Measurements from ENCODE around the gene ARPC4.
"Not testable (repeated sequence)": the region's sequence is repeated elsewhere in the genome, so short reads cannot be mapped to it uniquely, and the experiment has no call there.

The ARPC4 gene

DNA sequence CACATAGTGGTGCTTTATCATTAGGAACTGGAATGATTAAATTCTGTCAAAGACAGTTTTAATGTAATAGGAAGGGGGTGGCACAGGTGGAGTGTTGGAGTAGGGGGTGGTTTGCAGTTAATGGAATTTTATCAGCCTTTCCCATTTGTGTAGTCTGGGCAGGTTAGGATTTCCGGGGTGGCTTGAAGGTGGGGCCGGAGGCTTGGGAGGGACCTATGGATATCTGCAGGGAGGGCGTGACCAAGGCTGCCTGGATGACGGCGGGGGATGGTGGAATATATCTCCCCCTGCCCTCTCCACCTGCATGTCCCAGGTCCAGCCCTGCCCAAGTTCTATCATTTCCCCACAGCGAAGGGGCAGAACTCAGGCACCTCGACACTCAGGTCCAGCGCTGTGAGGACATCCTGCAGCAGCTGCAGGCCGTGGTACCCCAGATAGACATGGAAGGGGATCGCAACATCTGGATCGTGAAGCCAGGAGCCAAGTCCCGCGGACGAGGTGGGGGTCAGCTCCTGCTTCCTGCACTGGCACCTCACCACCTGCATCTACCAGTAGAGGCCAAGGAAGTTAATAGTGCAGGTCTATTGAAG lies 32.7 kb downstream of the ARPC4 start:
- no peak for DNase-seq (ENCODE audit: low read depth)

DNA sequence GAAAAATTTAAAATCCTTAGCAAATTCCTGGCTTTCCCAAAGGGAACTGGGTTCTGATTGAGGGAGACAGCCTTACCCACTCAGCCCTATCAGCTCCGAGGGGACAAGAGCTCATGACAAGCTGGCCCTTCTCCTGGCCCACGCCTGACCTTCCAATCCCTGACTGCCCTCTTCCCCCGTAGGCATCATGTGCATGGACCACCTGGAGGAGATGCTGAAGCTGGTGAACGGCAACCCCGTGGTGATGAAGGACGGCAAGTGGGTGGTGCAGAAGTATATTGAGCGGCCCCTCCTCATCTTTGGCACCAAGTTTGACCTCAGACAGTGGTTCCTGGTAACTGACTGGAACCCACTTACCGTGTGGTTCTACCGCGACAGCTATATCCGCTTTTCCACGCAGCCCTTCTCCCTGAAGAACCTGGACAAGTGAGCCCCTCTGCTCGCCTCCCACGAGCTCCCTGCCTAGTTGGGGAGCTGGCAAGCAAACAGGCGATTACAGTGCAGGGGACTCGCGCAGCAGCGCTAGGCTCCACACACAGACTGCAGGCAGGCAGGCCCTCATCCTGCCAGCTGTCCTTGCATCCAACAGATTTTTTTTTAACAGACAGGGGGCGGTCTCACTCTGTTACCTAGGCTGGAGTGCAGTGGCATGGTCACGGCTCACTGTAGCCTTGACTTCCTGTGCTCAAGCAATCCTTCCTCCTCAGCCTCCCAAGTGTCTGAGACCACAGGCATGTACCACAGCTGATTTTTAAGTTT lies 34.1 kb downstream of the ARPC4 start:
- DNase-seq (ENCODE audit: low read depth): no peak

DNA sequence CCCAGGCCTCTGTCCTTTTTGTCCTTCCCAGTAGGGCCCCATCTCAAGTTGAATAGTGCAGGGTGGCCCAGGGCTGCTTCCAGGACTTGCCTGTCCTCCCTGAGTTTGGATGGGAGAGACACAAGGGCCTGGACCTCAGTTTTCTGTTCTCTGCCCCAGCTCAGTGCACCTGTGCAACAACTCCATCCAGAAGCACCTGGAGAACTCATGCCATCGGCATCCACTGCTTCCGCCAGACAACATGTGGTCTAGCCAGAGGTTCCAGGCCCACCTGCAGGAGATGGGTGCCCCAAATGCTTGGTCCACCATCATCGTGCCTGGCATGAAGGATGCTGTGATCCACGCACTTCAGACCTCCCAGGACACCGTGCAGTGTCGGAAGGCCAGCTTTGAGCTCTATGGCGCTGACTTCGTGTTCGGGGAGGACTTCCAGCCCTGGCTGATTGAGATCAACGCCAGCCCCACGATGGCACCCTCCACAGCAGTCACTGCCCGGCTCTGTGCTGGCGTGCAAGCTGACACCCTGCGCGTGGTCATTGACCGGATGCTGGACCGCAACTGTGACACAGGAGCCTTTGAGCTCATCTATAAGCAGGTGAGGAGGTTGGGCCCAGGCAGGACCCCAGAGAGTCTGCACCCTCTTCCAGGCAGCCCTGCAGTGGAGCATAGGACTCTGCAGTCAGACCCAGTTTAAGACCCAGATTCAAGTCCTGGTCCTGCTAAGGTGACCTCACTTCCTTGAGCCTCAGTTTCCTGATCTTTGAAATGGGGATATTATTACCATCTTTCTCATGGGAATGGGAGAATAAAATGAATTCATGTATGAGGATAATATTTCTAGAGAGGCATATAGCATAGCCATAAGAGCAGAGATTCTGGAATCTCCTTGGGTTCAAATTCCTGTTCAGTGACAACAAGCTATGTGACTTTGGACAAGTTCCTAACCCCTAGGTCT lies 36.2 kb downstream of the ARPC4 start:
- no peak for DNase-seq (ENCODE audit: low read depth)

DNA sequence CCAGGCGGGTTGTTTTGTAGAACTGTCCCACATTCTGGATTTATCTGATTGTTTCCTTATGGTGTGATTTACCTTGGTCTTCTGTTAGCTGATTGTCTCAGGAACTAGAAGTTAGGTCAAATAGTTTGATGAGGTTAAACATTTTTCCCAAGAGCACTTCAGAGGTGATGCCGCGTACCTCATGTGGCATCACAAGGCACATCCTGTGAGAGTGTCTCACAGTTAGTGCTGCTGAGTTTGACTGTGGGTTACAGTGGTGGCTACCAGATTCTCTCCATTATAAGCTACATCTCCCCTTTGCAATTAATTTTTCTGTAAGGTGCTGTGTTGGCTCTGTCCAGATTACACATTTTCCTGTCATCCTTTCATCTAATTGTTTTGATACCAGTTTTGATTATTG lies 38.4 kb downstream of the ARPC4 start:
- no peak for DNase-seq (ENCODE audit: low read depth)

DNA sequence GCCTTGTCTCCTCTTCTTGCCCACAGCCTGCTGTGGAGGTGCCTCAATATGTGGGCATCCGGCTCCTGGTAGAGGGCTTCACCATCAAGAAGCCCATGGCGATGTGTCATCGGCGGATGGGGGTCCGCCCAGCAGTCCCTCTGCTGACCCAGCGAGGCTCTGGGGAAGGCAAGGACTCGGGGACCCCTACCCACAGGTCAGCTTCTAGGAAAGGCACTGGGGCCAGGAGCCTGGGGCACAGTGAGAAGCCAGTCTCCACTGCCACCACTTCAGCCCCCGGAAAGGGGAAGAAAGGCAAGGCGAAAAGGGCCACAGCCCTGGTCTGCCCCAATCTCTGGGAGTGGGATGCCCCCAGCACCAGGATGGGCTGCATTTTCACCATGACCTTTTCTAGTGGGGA lies 40.2 kb downstream of the ARPC4 start:
- no peak for DNase-seq (ENCODE audit: low read depth)

DNA sequence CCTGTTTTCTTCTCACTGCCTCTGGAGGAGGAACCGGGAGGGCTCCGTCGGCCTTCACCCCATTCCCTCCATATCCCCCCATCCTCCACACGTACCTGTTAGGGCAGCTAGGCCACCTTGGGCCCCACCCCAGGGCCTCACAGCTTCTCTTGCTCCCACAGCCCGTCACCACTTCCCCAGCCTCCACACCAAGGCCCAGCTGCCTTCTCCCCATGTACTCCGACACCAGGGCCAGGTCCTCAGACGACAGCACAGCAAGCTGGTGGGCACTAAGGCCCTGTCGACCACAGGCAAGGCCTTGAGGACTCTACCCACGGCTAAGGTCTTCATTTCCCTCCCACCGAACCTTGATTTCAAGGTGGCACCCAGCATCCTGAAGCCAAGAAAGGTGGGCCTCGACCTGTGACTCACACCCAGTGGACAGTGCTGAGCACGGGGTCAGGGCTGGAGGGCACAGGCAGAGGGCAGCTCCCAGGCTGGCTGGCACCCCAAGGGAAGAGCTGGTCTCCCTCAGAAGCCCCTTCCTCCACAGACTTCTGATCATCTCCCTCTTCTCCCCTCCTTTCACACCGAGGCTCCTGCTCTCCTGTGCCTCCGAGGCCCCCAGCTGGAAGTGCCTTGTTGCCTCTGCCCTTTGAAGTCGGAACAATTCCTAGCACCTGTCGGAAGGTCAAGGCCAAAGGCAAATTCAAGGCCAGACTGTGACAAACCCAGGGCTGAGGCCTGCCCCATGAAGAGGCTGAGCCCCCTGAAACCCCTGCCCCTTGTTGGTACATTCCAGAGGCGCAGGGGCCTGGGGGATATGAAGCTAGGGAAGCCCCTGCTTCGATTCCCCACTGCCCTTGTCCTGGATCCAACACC lies 41.9 kb downstream of the ARPC4 start:
- no peak for DNase-seq (ENCODE audit: low read depth)

DNA sequence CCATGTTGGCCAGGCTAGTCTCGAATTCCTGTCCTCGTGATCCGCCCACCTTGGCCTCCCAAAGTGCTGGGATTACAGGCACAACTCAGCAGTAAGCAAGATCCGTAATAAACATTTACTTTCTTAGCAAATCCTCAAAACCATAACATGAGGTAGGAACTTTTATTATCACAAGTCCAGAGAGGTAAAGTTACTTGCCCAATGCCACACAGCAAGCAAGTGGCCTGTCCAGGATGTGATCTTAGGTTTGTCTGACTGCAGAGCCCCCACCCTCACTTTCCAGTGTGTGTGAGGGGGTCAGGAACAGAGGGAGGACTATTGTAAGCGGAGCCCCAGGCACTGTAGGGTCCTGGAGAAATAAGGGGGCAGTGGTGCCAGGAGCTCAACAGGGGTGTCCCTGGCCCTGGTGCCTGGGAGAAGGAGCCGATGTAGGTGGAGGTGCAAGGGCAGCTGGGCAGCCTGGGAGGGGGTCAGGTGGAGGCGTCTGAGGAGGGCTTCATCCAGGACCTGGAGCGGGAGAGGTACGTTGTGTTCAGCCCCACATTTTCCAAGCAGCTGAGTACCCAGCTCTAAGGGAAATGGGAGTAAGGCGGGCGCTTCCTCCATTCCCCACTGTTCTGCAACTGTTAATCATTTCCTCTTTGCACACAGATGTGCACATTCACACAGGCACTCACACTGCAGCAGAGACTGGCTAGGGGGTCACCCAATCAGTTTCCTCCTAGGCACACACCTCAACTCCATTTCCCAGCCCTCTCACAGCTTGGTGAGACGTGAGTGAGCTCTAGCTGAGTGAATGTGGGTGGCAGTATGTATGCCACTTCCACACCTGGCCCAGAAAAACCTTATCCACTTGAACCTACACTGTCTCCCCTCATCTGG lies 45.1 kb downstream of the ARPC4 start:
- DNase-seq (ENCODE audit: low read depth): no peak

DNA sequence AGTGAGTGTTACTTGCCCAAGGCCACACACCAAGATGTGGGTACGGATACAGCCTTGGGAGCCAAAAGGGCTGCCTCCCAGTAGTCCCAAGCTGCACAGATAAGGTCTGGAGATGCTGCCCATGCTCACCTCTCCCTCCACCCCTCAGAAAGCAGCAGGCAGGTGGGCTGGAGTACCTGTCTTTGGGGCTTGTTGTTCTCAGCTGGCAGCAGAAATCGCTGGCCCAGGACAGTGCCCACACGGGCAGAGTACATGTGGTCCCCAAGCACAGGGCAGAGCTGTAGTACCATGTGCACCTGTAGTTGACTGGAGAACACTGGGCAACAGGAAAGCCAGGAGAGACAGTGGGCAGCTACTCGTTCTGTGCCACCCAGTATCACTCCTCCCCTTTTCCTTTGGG lies 46.0 kb downstream of the ARPC4 start:
- DNase-seq (ENCODE audit: low read depth): no peak

DNA sequence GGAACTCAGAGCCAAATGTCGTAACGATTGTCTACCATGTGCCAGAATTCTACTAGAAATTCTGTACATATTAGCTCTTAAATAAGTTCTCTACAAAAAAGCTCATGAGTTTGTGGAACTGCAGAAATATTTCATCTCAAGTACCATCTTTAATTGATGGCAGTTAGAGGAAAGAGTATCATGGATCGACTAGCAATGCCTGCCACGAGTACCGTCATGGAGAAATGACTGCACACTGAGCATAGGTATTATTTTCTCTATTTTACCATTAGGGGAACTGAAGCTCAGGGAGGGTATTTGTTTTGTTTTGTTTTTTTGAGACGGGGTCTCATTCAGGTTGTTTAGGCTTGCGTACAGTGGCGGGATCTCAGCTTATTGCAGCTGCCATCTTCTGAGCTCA lies 48.1 kb downstream of the ARPC4 start:
- DNase-seq (ENCODE audit: low read depth): no peak

DNA sequence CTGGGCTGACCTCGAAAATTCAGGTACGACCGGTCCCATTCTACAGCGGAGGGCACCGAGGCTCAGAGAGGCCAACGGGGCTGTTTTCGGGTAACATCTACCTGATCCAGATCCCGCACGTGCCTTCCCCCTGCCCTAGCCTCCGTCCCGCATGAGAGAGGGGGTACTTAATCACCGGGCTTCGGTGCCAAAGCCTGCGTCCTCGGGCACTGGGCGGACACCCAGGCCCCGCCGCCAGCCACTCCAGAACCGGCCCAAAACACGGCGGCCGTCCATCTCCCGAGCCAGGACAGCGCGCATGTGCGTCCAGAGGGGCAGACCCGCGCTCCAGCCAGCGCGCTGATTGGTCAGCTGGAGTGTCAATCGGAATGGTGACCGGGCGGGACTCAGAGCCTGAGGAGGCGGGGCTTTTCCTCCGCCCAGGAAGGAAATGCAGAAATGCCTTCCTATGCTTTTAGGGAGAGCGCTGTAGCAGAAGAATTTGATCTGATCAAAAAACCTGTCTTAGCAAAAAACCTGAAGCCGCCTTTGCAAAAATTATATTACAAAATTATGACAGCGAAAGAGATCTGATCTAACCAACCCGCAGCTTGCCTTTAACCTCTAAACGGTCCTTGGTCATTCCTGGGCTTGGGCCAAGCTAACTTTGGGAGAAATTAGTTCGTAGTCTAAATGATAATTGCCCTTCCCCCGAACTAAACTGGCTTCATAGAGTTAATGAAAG lies 51.0 kb downstream of the ARPC4 start, which contains the start of gene RPUSD3:
RPUSD3 (minus strand) TSS at position 294 of the 724 bp plus-strand sequence; CDS start at position 276, 18 bp downstream.
- peak; percentile 95 for DNase-seq (ENCODE audit: low read depth)

DNA sequence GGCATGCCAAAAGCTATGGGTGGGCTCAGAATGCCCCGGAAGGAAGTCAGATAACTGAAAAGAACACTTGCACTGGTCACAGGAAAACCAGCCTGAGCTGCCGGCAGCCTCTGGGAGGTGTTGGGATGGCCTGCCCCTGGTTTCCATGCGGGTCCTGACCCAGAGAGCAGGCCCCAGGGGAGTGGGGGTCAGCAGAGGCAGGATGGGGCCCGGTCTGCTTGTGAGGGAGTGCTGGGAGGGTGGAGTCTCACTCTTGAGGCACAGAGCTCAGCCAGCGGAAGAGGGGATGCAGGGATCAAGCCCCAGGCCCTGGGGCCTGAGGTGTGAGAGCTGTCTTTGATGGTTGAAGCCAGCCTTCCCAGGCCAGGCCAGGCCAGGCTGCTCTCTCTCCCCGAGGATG lies 53.3 kb downstream of the ARPC4 start:
- DNase-seq (ENCODE audit: low read depth): no peak

DNA sequence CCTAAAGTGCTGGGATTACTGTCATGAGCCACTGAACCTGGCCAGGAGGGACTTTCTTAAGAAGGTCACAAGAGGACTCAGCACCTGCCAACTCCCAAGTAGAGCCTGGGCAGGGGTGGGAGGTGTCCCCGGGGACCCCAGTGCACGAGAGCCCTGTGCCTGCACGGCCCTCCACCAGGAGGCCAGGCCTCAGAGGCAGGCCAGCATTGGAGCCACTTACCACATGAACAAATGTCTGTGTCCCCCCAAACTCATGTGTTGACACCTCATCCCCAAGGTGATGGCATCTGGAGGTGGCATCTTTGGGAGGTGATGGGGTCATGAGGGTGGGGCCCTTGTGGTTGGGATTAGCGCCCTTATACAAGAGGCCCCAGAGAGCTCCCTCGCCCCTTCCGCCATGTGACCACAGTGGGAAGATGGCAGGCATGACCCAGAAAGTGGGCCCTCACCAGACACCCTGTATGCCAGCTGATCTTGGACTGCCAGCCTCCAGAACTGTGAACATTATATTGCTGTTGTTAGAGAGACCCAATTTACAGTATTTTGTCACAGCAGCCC lies 54.1 kb downstream of the ARPC4 start:
- no peak for DNase-seq (ENCODE audit: low read depth)

DNA sequence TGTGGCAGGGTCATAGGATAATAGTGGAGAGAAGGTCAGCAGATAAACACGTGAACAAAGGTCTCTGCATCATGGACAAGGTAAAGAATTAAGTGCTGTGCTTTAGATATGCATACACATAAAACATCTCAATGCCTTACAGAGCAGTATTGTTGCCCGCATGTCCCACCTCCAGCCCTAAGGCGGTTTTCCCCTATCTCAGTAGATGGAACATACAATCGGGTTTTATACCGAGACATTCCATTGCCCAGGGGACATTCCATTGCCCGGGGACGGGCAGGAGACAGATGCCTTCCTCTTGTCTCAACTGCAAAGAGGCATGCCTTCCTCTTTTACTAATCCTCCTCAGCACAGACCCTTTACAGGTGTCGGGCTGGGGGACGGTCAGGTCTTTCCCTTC lies 55.0 kb downstream of the ARPC4 start:
- not testable (repeated sequence) for DNase-seq (ENCODE audit: low read depth)

DNA sequence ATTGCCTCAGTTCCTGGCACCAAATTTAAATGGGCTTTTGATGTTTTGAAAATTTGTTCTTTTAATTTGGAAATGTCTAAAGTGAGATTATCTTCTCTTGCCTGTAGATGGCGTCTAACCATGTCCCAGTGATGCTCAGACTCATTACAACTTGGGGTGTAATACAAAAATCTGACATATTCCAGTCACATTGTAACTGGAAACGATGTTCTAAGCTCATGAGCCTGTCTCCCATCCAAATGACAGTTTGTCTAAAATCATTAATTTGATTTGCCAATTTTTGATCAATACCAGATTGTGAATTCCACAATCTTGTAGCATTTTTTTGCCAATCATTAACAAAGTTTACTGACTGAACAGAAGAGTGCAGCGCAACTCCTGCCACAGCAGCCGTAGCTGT lies 56.0 kb downstream of the ARPC4 start:
- DNase-seq (ENCODE audit: low read depth): not testable (repeated sequence)

DNA sequence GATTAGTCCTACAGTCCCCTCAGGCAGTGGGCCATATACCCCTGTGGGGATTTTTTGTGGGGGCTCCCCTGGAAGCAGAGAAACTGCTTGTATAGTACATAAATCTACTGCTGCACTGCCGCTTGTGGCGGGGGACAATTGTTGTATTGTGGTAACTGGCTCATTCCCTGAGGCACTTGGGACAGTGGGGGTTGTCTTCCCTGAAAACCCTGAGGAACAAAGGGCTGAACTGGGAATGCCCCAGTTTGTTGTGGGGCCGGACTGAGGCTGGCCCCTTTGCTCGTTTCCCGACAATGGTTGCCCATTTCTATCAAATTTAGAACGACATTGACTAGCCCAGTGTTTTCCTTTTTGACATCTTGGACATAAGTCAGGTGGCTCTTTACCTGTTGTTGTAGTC lies 58.5 kb downstream of the ARPC4 start:
- not testable (repeated sequence) for DNase-seq (ENCODE audit: low read depth)

DNA sequence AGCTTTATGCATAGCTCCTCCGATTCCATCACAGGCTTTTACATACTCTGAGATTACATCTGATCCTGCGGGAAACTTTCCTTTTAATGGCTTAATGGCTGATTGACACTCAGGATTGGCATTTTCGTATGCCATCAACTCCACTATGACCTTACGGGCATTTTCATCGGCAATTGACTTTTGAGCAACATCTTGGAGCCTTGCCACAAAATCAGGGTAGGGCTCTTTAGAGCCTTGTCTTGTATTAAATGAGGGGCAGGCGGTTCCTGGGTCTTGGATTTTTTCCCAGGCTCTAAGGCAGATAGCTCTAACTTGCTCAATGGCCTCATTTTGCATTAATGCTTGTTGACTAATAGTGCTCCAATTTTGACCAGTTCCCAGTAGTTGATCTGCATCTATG lies 59.0 kb downstream of the ARPC4 start:
- DNase-seq (ENCODE audit: low read depth): not testable (repeated sequence)

DNA sequence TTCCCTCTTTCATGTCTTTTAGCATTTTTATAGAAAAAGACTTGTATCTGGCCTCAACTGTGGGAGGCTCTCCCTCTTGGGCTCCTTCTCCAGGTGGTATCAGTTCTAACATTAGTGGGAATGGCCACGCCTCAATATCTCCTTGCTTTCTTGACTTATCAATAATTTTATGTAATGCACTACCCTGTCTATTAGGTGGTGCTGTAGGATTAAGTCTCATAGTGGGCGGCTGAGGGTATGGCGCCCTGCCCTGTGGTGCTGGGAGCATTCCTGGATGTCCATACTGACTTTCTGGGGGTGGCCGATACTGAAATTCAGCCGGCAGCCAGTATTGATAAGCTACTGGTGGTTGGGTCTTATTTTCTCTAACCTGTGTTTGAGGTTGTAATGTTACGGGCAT lies 59.6 kb downstream of the ARPC4 start:
- DNase-seq (ENCODE audit: low read depth): no peak

DNA sequence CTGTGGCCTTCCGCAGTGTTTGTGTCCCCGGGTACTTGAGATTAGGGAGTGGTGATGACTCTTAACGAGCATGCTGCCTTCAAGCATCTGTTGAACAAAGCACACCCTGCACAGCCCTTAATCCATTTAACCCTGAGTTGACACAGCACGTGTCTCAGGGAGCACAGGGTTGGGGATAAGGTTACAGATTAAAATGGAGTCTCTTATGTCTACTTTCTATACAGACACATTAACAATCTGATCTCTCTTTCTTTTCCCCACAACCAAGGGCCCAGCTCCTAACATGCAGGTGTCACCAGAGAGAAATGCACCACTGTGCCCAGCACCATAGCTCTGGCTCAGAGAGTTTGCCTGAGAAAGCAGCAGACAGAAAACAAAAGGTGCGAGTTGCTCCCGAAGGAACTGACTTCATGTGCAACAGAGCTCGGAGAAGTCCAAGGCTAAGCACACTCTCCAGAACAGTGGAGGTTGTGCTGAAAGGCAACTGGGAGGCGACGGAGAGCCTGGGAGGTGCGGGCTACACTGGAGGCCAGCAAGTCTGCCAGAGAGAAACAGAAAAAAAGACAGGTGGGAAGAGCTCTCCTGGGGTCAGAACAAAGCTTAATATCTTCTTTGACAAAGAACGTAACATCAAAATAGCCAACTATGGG lies 61.5 kb downstream of the ARPC4 start:
- not testable (repeated sequence) for DNase-seq (ENCODE audit: low read depth)

DNA sequence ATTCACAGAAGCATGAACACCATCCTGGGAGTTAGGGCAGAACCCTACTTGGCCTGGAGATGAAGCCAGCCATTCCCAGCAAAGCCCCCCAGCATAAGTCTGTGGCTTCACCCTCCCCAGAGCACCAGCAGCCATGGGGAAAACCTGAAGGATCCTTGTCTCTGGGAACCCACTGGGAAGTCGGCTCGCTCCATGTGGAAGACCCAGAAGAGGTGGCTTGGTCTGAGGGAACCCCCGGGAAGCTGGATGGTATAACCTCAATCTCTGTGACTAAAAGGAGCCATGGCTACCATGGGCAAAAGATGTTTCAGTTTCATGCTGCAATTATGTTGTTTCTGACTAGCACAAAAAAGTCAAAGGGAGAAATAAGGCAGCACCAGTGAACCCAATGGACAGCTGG lies 62.7 kb downstream of the ARPC4 start:
- DNase-seq (ENCODE audit: low read depth): no peak

Data from activated T-cell treated with anti-CD3 and anti-CD28 coated beads for 48 hours (primary cell).